Sigmoid colon (tissue), 4 donors: ENCODE data around the gene FFAR2.

Experiments
- POLR2A ChIP-seq, 2 donors: fragments of 450-650 bp; IDR thresholded peaks; one replicate each; pipeline ENCODE4 v1.6.1; 2016; ENCODE audit warnings: antibody characterized with exemption in 2 of 2, mild to moderate bottlenecking in 2 of 2, moderate library complexity in 2 of 2
- POLR2AphosphoS5 ChIP-seq, 4 donors: sonication (generic); formaldehyde crosslinking; IDR thresholded peaks; one replicate each; pipeline ENCODE4 v1.6.1; 2017; ENCODE audit warnings: antibody characterized with exemption in 4 of 4
- TF ChIP-seq, protein P1 (sequence below), 4 experiments: fragments of 450-650 bp in 3 of 4; fragments of 200-600 bp in 1 of 4; IDR thresholded peaks; one replicate each; pipeline ENCODE4 v1.5.1; 2016 to 2019; ENCODE audit warnings: antibody characterized with exemption in 4 of 4, mild to moderate bottlenecking in 3 of 4, moderate library complexity in 2 of 4

GRCh38 chr19:35466259-35466658 lies 18.2 kb downstream of the FFAR2 start:
- TF ChIP-seq, protein P1, sequence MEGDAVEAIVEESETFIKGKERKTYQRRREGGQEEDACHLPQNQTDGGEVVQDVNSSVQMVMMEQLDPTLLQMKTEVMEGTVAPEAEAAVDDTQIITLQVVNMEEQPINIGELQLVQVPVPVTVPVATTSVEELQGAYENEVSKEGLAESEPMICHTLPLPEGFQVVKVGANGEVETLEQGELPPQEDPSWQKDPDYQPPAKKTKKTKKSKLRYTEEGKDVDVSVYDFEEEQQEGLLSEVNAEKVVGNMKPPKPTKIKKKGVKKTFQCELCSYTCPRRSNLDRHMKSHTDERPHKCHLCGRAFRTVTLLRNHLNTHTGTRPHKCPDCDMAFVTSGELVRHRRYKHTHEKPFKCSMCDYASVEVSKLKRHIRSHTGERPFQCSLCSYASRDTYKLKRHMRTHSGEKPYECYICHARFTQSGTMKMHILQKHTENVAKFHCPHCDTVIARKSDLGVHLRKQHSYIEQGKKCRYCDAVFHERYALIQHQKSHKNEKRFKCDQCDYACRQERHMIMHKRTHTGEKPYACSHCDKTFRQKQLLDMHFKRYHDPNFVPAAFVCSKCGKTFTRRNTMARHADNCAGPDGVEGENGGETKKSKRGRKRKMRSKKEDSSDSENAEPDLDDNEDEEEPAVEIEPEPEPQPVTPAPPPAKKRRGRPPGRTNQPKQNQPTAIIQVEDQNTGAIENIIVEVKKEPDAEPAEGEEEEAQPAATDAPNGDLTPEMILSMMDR (IDR thresholded peaks at IDR 0.05) = no peak
- TF ChIP-seq POLR2A (IDR thresholded peaks at IDR 0.05) (no peak), POLR2AphosphoS5 (IDR thresholded peaks at IDR 0.05) (no peak)
